HepG2 (cell line): ENCODE measurements around the gene KCND3. TPM values are rescaled to one million over a fixed set of nuclear protein-coding genes. Genes with fewer than 3 reads are reported as not detected.

Source experiments
- ATAC-seq: fragments of 200-7000 bp; cut with Tn5 transposase; 3 replicates; pipeline ENCODE4 v1.9.1; 2020; ENCODE audit warnings: mild to moderate bottlenecking, moderate library complexity
- BruUV-seq: library from RNA; stranded (reverse); fragments of 400-500 nt; replicated peaks from 2 replicates; lab custom pipeline; 2021; lab: Mats Ljungman, UMichigan
- CTCF ChIA-PET: fragments of 300-600 bp; formaldehyde crosslinking; extraction: SDS; loops from one replicate; lab custom pipeline; 2021; ENCODE audit warnings: low total read pairs, inconsistent platforms, low intra/inter-chr PET ratio; lab: Yijun Ruan, JAX
- POLR2A ChIA-PET: fragments of 350-600 bp; sonication (Branson Sonifier 250); formaldehyde crosslinking; loops from one replicate; lab custom pipeline; 2020; ENCODE audit warnings: antibody characterized with exemption, inconsistent platforms; lab: Yijun Ruan, JAX
- DNase-seq: peaks from one replicate; pipeline ENCODE4 v3.0.0-alpha.2; 2015; ENCODE audit warnings: low spot score
- FAIRE-seq: peaks from 3 replicates; lab custom pipeline; 2011; peaks lifted over from hg19 to GRCh38; lab: Jason Lieb, UNC
- H2AFZ ChIP-seq: one replicate; pipeline ENCODE4 v1.6.1; 2011; ENCODE audit warnings: low read length, inconsistent platforms
- H3K27ac ChIP-seq: fragments of 300-600 bp; 3 replicates; pipeline ENCODE4 v1.8.0; 2011; ENCODE audit warnings: mixed run types, mild to moderate bottlenecking, mixed read lengths, low read length, inconsistent platforms; ENCODE audit not compliant: insufficient read depth; ENCODE audit errors: extremely low read length
- H3K27me3 ChIP-seq, 2 experiments: fragments of 200-600 bp in 1 of 2; 2 replicates in 1 of 2; 3 replicates in 1 of 2; pipeline versions ENCODE4 v1.6.0 to v1.8.0; 2011; ENCODE audit warnings: low read length in 2 of 2, mild to moderate bottlenecking in 2 of 2, moderate library complexity in 2 of 2, inconsistent platforms in 1 of 2; ENCODE audit not compliant: insufficient read depth in 2 of 2, control insufficient read depth in 1 of 2
- H3K36me3 ChIP-seq, 2 experiments: fragments of 200-600 bp in 1 of 2; replicated peaks in 1 of 2; 2 replicates in 1 of 2; 3 replicates in 1 of 2; pipeline versions ENCODE4 v1.5.1 to v1.8.0; 2011; ENCODE audit warnings: low read length in 2 of 2, inconsistent platforms in 1 of 2; ENCODE audit not compliant: insufficient read depth in 2 of 2, control insufficient read depth in 1 of 2
- H3K4me1 ChIP-seq: 2 replicates; pipeline ENCODE4 v1.5.1; 2012; ENCODE audit warnings: low read length, inconsistent platforms; ENCODE audit not compliant: insufficient read depth
- H3K4me2 ChIP-seq: 2 replicates; pipeline ENCODE4 v1.6.0; 2011; ENCODE audit warnings: low read depth, low read length, inconsistent platforms
- H3K4me3 ChIP-seq, 3 experiments: fragments of 200-600 bp in 1 of 3; sonication (generic), shearing (Covaris generic) in 1 of 3; replicated peaks in 1 of 3; 2 replicates each; pipeline ENCODE4 v1.5.1; 2011 to 2016; ENCODE audit warnings: low read length in 3 of 3, inconsistent platforms in 2 of 3, low read depth in 2 of 3, mild to moderate bottlenecking in 2 of 3, control low read depth in 1 of 3, mixed read lengths in 1 of 3; ENCODE audit not compliant: insufficient read depth in 1 of 3
- H3K79me2 ChIP-seq: one replicate; pipeline ENCODE4 v1.6.1; 2011; ENCODE audit warnings: low read length, inconsistent platforms; ENCODE audit not compliant: insufficient read depth
- H3K9ac ChIP-seq: 2 replicates; pipeline ENCODE4 v1.6.0; 2011; ENCODE audit warnings: mild to moderate bottlenecking, low read depth, low read length, inconsistent platforms; ENCODE audit not compliant: insufficient read depth
- H3K9me3 ChIP-seq: 2 replicates; pipeline ENCODE4 v1.5.1; 2012; ENCODE audit warnings: mild to moderate bottlenecking, low read length
- H4K20me1 ChIP-seq: 2 replicates; pipeline ENCODE4 v1.6.0; 2011; ENCODE audit warnings: inconsistent platforms, mild to moderate bottlenecking, low read length, moderate library complexity; ENCODE audit not compliant: insufficient read depth
- KAT2B ChIP-seq: fragments of 150-350 bp; IDR thresholded peaks from 2 replicates; pipeline ENCODE4 v1.6.1; 2014; ENCODE audit warnings: low read depth, low read length, borderline replicate concordance
- MTA3 ChIP-seq: sonication (generic); formaldehyde crosslinking; IDR thresholded peaks from 2 replicates; pipeline ENCODE4 v1.4.0; 2020; ENCODE audit warnings: missing genetic modification reagents
- NCOA2 ChIP-seq: sonication (generic); formaldehyde crosslinking; IDR thresholded peaks from 2 replicates; pipeline ENCODE4 v1.8.0; 2022; ENCODE audit warnings: inconsistent platforms
- NR2F1 ChIP-seq, 2 experiments: fragments of 450-650 bp in 1 of 2; formaldehyde crosslinking in 1 of 2; IDR thresholded peaks; 2 replicates each; pipeline versions ENCODE4 v1.5.0 to v1.6.1; 2016 to 2020; ENCODE audit warnings: mild to moderate bottlenecking in 1 of 2, missing compliant biosample characterization in 1 of 2, missing genetic modification reagents in 1 of 2, moderate library complexity in 1 of 2
- NR2F2 ChIP-seq: IDR thresholded peaks from 2 replicates; pipeline ENCODE4 v1.6.1; 2012; ENCODE audit warnings: low read depth, inconsistent platforms, borderline replicate concordance
- SNRNP70 ChIP-seq: fragments of 200-400 bp; formaldehyde crosslinking; IDR thresholded peaks from 2 replicates; pipeline ENCODE4 v1.6.1; 2017; ENCODE audit warnings: mild to moderate bottlenecking, low read depth, low read length, moderate library complexity
- TSC22D2 ChIP-seq: sonication (generic); formaldehyde crosslinking; IDR thresholded peaks from 2 replicates; pipeline ENCODE4 v1.5.1; 2020; ENCODE audit warnings: missing genetic modification reagents, mild to moderate bottlenecking, borderline replicate concordance
- U2AF2 ChIP-seq: fragments of 200-400 bp; formaldehyde crosslinking; IDR thresholded peaks from 2 replicates; pipeline ENCODE4 v1.6.1; 2017; ENCODE audit warnings: low read depth, mild to moderate bottlenecking, low read length
- YY1 ChIP-seq: IDR thresholded peaks from 2 replicates; pipeline ENCODE4 v1.6.1; 2011; ENCODE audit warnings: low read length, low read depth, moderate library complexity, mild to moderate bottlenecking; ENCODE audit not compliant: insufficient read depth, insufficient replicate concordance
- ZMYM4 ChIP-seq: sonication (generic); formaldehyde crosslinking; IDR thresholded peaks from 2 replicates; pipeline ENCODE4 v1.8.1; 2023; ENCODE audit warnings: mild to moderate bottlenecking, missing genetic modification reagents
- ZNF121 ChIP-seq: sonication (generic); formaldehyde crosslinking; IDR thresholded peaks from 2 replicates; pipeline ENCODE4 v1.5.0; 2020; ENCODE audit warnings: mild to moderate bottlenecking, missing genetic modification reagents
- ZNF138 ChIP-seq: sonication (generic); formaldehyde crosslinking; IDR thresholded peaks from 2 replicates; pipeline ENCODE4 v1.5.0; 2020; ENCODE audit warnings: mild to moderate bottlenecking, low read depth, missing genetic modification reagents
- ZNF263 ChIP-seq: sonication (generic); formaldehyde crosslinking; IDR thresholded peaks from 2 replicates; pipeline ENCODE4 v1.4.0; 2020; ENCODE audit warnings: missing genetic modification reagents
- ZNF350 ChIP-seq: sonication (generic); formaldehyde crosslinking; IDR thresholded peaks from 2 replicates; pipeline ENCODE4 v1.4.0; 2020; ENCODE audit warnings: mild to moderate bottlenecking, low read depth, missing genetic modification reagents, borderline replicate concordance
- ZNF746 ChIP-seq: sonication (generic); formaldehyde crosslinking; IDR thresholded peaks from 2 replicates; pipeline ENCODE4 v1.8.0; 2022; ENCODE audit warnings: mild to moderate bottlenecking, missing genetic modification reagents
- ZNF768 ChIP-seq: sonication (generic); formaldehyde crosslinking; IDR thresholded peaks from 2 replicates; pipeline ENCODE4 v1.4.0; 2020; ENCODE audit warnings: missing genetic modification reagents
- WGBS: methylation state at CpG from one replicate; pipeline ENCODE4 v1.1.6; 2017; ENCODE audit warnings: low lambda C conversion rate; 5-methylcytosine and 5-hydroxymethylcytosine counted together
- in situ Hi-C: cut with HindIII; loops from 2 replicates; pipeline ENCODE4 v1.10.0; 2017; ENCODE audit warnings: low pct_unique_long_range_greater_than_20kb; ENCODE audit not compliant: extremely low pct_ligation_motif_present
- intact Hi-C: fragments of 100-400 bp; cut with micrococcal nuclease; formaldehyde crosslinking; loops from one replicate; pipeline ENCODE4 v1.10.0; 2022; ENCODE audit not compliant: unreplicated experiment
- polyA plus RNA-seq, 8 experiments: library from polyadenylated mRNA; depleted of rRNA in 3 of 8; stranded (reverse) in 7 of 8; unstranded in 1 of 8; fragments of >200 nt; fragmentation: Illumina TruSeq in 4 of 8; extraction: Trizol in 4 of 8; gene quantifications; 2 replicates each; pipeline versions ENCODE4 v1.2.1 to v1.2.3, GENCODE V29; 2011 to 2016; ENCODE audit warnings: low read depth in 4 of 8, missing spikeins in 1 of 8, mixed read lengths in 1 of 8; ENCODE audit not compliant: insufficient read depth in 1 of 8
- total RNA-seq, 5 experiments: library from RNA; depleted of rRNA; stranded (reverse); fragments of >200 nt; fragmentation: Illumina TruSeq; extraction: Trizol; gene quantifications; 2 replicates each; pipeline ENCODE4 v1.2.3, GENCODE V29; 2016; ENCODE audit warnings: low read depth in 1 of 5
- TF ChIP-seq, protein P1 (sequence below): sonication (generic); formaldehyde crosslinking; IDR thresholded peaks from 2 replicates; pipeline ENCODE4 v1.8.1; 2022; ENCODE audit warnings: low read depth, mild to moderate bottlenecking, missing genetic modification reagents
- TF ChIP-seq, protein P2 (sequence below): IDR thresholded peaks from 2 replicates; pipeline ENCODE4 v1.6.1; 2012; ENCODE audit warnings: low read length, improper control_type of control experiment
- TF ChIP-seq, protein P3 (sequence below): sonication (generic); formaldehyde crosslinking; IDR thresholded peaks from 2 replicates; pipeline ENCODE4 v1.8.0; 2022; ENCODE audit warnings: mild to moderate bottlenecking, missing genetic modification reagents

The KCND3 gene
- total and polyA plus RNA-seq, 2 of the 13 experiments (the other 11 are each of a cell fraction or from before 2014, with no cell fraction given) = 0.04 TPM; not detected in 1

DNA sequence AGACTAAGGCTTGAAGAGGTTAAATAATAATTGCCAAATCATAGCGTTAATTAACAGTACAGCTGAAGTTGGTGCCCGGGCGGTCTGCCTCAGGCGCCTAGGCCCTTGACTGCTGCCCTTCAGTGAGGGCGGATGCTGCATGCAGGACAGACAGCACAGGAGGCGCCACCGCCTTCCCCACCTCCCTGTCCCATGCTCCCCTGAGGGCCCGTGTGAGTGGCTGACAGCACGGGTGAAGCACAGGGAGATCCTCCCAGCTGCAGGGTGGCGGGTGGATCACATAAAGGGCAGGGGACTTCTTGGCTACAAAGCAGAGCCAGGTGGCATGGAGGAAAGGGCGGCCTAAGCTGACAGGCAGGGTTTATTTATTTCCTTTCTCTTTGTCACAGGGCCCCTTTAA is 184.7 kb downstream of the KCND3 start (continued):
- TF ChIP-seq ZNF768 (CRISPR knock-in tag) (no peak), MTA3 (CRISPR knock-in tag) (no peak), ZNF350 (CRISPR knock-in tag) (no peak), ZNF263 (no peak), ZNF121 (CRISPR knock-in tag) (no peak), SNRNP70 (no peak), ZNF138 (no peak), NCOA2 (CRISPR knock-in tag) (no peak), TSC22D2 (CRISPR knock-in tag) (no peak), YY1 (no peak), KAT2B (no peak)
- TF ChIP-seq, protein P1, sequence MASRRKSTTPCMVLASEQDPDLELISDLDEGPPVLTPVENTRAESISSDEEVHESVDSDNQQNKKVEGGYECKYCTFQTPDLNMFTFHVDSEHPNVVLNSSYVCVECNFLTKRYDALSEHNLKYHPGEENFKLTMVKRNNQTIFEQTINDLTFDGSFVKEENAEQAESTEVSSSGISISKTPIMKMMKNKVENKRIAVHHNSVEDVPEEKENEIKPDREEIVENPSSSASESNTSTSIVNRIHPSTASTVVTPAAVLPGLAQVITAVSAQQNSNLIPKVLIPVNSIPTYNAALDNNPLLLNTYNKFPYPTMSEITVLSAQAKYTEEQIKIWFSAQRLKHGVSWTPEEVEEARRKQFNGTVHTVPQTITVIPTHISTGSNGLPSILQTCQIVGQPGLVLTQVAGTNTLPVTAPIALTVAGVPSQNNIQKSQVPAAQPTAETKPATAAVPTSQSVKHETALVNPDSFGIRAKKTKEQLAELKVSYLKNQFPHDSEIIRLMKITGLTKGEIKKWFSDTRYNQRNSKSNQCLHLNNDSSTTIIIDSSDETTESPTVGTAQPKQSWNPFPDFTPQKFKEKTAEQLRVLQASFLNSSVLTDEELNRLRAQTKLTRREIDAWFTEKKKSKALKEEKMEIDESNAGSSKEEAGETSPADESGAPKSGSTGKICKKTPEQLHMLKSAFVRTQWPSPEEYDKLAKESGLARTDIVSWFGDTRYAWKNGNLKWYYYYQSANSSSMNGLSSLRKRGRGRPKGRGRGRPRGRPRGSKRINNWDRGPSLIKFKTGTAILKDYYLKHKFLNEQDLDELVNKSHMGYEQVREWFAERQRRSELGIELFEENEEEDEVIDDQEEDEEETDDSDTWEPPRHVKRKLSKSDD (CRISPR knock-in tag) = no peak

DNA sequence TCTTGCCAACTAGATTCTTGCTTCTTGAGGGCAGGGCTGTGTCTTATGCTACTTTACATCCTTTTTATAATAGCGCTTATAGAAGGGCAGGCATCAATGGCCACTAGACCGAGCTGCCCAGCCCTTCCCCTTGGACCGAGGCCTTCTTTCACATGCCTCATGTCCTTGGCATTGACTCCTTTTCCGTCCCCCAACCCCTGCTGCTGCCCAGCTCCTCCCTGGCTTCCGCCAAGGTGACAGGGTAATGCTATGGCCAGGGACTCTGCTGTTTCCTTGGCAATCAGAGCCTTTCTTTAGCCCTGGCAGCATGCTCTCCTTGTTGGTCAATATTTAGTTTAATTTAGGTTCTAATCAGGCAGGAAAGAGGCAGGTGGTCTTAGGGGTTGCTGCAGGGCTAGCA is 185.5 kb downstream of the KCND3 start:
- Histone ChIP-seq H3K79me2 (no peaks in the 10 kb centered on the region), H3K4me2 (no peak overlapping the region), H3K36me3 (no peaks in the 10 kb centered on the region), H3K4me3 (no peak overlapping the region), H3K4me1 (no peaks in the 10 kb centered on the region), H3K9ac (no peak overlapping the region), H4K20me1 (no peaks in the 10 kb centered on the region), H3K27me3 (peaks cover 4 to 35% of the 10 kb centered on the region in 2 experiments), H3K27ac (no peak overlapping the region), H3K9me3 (no peaks in the 10 kb centered on the region), H2AFZ (no peak overlapping the region)
- WGBS = 4% methylated on average over 5 of the region's 5 CpGs
- ChIA-PET POLR2A (no interaction called here), CTCF (no interaction called here)
- no TSS peak for BruUV-seq
- intact Hi-C loops = no loop called here
- DNase-seq = no peak
- no peak for ATAC-seq
- FAIRE-seq = no peak
- in situ Hi-C loops = no loop called here
- TF ChIP-seq ZNF746 (CRISPR knock-in tag) = no peak
- no peak for TF ChIP-seq NR2F1 (CRISPR knock-in tag; IDR thresholded peaks at IDR 0.05)
- no peak for TF ChIP-seq ZMYM4
- no peak for TF ChIP-seq U2AF2
- TF ChIP-seq, protein P2, sequence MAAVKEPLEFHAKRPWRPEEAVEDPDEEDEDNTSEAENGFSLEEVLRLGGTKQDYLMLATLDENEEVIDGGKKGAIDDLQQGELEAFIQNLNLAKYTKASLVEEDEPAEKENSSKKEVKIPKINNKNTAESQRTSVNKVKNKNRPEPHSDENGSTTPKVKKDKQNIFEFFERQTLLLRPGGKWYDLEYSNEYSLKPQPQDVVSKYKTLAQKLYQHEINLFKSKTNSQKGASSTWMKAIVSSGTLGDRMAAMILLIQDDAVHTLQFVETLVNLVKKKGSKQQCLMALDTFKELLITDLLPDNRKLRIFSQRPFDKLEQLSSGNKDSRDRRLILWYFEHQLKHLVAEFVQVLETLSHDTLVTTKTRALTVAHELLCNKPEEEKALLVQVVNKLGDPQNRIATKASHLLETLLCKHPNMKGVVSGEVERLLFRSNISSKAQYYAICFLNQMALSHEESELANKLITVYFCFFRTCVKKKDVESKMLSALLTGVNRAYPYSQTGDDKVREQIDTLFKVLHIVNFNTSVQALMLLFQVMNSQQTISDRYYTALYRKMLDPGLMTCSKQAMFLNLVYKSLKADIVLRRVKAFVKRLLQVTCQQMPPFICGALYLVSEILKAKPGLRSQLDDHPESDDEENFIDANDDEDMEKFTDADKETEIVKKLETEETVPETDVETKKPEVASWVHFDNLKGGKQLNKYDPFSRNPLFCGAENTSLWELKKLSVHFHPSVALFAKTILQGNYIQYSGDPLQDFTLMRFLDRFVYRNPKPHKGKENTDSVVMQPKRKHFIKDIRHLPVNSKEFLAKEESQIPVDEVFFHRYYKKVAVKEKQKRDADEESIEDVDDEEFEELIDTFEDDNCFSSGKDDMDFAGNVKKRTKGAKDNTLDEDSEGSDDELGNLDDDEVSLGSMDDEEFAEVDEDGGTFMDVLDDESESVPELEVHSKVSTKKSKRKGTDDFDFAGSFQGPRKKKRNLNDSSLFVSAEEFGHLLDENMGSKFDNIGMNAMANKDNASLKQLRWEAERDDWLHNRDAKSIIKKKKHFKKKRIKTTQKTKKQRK = no peak
- TF ChIP-seq NR2F2 = no peak
- TF ChIP-seq, protein P3, sequence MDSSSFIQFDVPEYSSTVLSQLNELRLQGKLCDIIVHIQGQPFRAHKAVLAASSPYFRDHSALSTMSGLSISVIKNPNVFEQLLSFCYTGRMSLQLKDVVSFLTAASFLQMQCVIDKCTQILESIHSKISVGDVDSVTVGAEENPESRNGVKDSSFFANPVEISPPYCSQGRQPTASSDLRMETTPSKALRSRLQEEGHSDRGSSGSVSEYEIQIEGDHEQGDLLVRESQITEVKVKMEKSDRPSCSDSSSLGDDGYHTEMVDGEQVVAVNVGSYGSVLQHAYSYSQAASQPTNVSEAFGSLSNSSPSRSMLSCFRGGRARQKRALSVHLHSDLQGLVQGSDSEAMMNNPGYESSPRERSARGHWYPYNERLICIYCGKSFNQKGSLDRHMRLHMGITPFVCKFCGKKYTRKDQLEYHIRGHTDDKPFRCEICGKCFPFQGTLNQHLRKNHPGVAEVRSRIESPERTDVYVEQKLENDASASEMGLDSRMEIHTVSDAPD (CRISPR knock-in tag) = no peak
